ENCODE data around the gene HIVEP1. TPM values are rescaled to one million over a fixed set of nuclear protein-coding genes. Genes with fewer than 3 reads are reported as not detected.

Gene HIVEP1
- total RNA-seq, 1 donor from 2014 or later, result 27.8 TPM

- no peak overlapping the region for H3K4me3 Mint-ChIP-seq (ENCODE audit: unreplicated experiment)
- no peak overlapping the region for H3K27ac Mint-ChIP-seq (ENCODE audit: unreplicated experiment)
- no peak for DNase-seq (ENCODE audit: extremely low spot score, unreplicated experiment)
- no peak for TF ChIP-seq CTCF (IDR thresholded peaks at IDR 0.05)
- no peaks in the 10 kb centered on the region for H3K27me3 Mint-ChIP-seq (ENCODE audit: unreplicated experiment)
- H3K4me1 Mint-ChIP-seq (ENCODE audit: unreplicated experiment), result no peaks in the 10 kb centered on the region
- H3K9me3 Mint-ChIP-seq (ENCODE audit: unreplicated experiment), result no peaks in the 10 kb centered on the region
- H3K36me3 Mint-ChIP-seq (ENCODE audit: unreplicated experiment), result peaks cover 25% of the 10 kb centered on the region
These were observed 113.9 kb downstream of the HIVEP1 start for GRCh38 chr6:12126051-12126450.

- no peak for TF ChIP-seq CTCF (IDR thresholded peaks at IDR 0.05)
- DNase-seq (ENCODE audit: extremely low spot score, unreplicated experiment), result no peak
These were observed 117.4 kb downstream of the HIVEP1 start for GRCh38 chr6:12129523-12129922.

GRCh38 chr6:12132351-12133222, 120.5 kb downstream of the HIVEP1 start:
- no peak overlapping the region for H3K4me3 Mint-ChIP-seq (ENCODE audit: unreplicated experiment)
- no peak overlapping the region for H3K27ac Mint-ChIP-seq (ENCODE audit: unreplicated experiment)
- H3K27me3 Mint-ChIP-seq (ENCODE audit: unreplicated experiment), result no peaks in the 10 kb centered on the region
- TF ChIP-seq CTCF (IDR thresholded peaks at IDR 0.05), result no peak
- H3K36me3 Mint-ChIP-seq (ENCODE audit: unreplicated experiment), result peaks cover 10% of the 10 kb centered on the region
- no peak for DNase-seq (ENCODE audit: extremely low spot score, unreplicated experiment)
- H3K4me1 Mint-ChIP-seq (ENCODE audit: unreplicated experiment), result peaks cover 26% of the 10 kb centered on the region
- no peaks in the 10 kb centered on the region for H3K9me3 Mint-ChIP-seq (ENCODE audit: unreplicated experiment)

More at GRCh38 chr6:12129523-12129922, 117.4 kb downstream of the HIVEP1 start:
- Mint-ChIP-seq H3K27me3 (ENCODE audit: unreplicated experiment) (no peaks in the 10 kb centered on the region), H3K9me3 (ENCODE audit: unreplicated experiment) (no peaks in the 10 kb centered on the region), H3K4me1 (ENCODE audit: unreplicated experiment) (peaks cover 16% of the 10 kb centered on the region), H3K27ac (ENCODE audit: unreplicated experiment) (no peak overlapping the region), H3K4me3 (ENCODE audit: unreplicated experiment) (no peak overlapping the region), H3K36me3 (ENCODE audit: unreplicated experiment) (peaks cover 8% of the 10 kb centered on the region)

- Mint-ChIP-seq H3K27ac (ENCODE audit: unreplicated experiment) (no peak overlapping the region), H3K4me3 (ENCODE audit: unreplicated experiment) (no peak overlapping the region), H3K4me1 (ENCODE audit: unreplicated experiment) (peaks cover 35% of the 10 kb centered on the region), H3K9me3 (ENCODE audit: unreplicated experiment) (peaks cover 3% of the 10 kb centered on the region), H3K36me3 (ENCODE audit: unreplicated experiment) (peaks cover 21% of the 10 kb centered on the region), H3K27me3 (ENCODE audit: unreplicated experiment) (no peaks in the 10 kb centered on the region)
- no peak for DNase-seq (ENCODE audit: extremely low spot score, unreplicated experiment)
- TF ChIP-seq CTCF (IDR thresholded peaks at IDR 0.05), result no peak
These were observed 122.5 kb downstream of the HIVEP1 start for GRCh38 chr6:12134581-12134980.

- no peak overlapping the region for H3K27ac Mint-ChIP-seq (ENCODE audit: unreplicated experiment)
- H3K4me3 Mint-ChIP-seq (ENCODE audit: unreplicated experiment), result no peak overlapping the region
- peaks cover 25% of the 10 kb centered on the region for H3K36me3 Mint-ChIP-seq (ENCODE audit: unreplicated experiment)
- H3K9me3 Mint-ChIP-seq (ENCODE audit: unreplicated experiment), result peaks cover 3% of the 10 kb centered on the region
- H3K4me1 Mint-ChIP-seq (ENCODE audit: unreplicated experiment), result peaks cover 35% of the 10 kb centered on the region
- TF ChIP-seq CTCF (IDR thresholded peaks at IDR 0.05), result no peak
- no peak for DNase-seq (ENCODE audit: extremely low spot score, unreplicated experiment)
- H3K27me3 Mint-ChIP-seq (ENCODE audit: unreplicated experiment), result no peaks in the 10 kb centered on the region
These were observed 122.9 kb downstream of the HIVEP1 start for GRCh38 chr6:12134991-12135390.
